Choroid plexus epithelial cell (primary cell): Measurements from ENCODE around the gene JPH2.

Experiments used
- DNase-seq: peaks from one replicate; pipeline ENCODE4 v3.0.0-alpha.2; 2010; ENCODE audit warnings: low read depth
- H3K4me3 ChIP-seq: 2 replicates; pipeline ENCODE4 v1.5.1; 2011; ENCODE audit warnings: low read depth, mild to moderate bottlenecking, control low read depth, low read length, moderate library complexity
- CTCF ChIP-seq: conservative IDR thresholded peaks from 2 replicates; pipeline ENCODE4 v1.5.1; 2011; ENCODE audit warnings: low read depth, mild to moderate bottlenecking, control low read depth, inconsistent platforms, low read length, moderate library complexity

The JPH2 gene

GRCh38 chr20:44066645-44067606 is 120.1 kb downstream of the JPH2 start:
- no peak overlapping the region for H3K4me3 ChIP-seq
- TF ChIP-seq CTCF = no peak
- no peak for DNase-seq

- no peak overlapping the region for H3K4me3 ChIP-seq
- TF ChIP-seq CTCF = no peak
- DNase-seq = no peak
These were observed 121.3 kb downstream of the JPH2 start for GRCh38 chr20:44065401-44066340.

- H3K4me3 ChIP-seq = no peak overlapping the region
- DNase-seq = no peak
- no peak for TF ChIP-seq CTCF
These were observed 122.2 kb downstream of the JPH2 start for GRCh38 chr20:44064501-44065400.
